Left ventricle myocardium inferior (tissue), 1 donor: ENCODE data around the gene PLCD1. TPM values are rescaled to one million over a fixed set of nuclear protein-coding genes. Genes with fewer than 3 reads are reported as not detected.
A peak's percentile ranks its signal among the peaks of the same experiment; 100 is the strongest.

ENCODE experiments used
- DNase-seq: peaks from one replicate; pipeline ENCODE4 v3.0.0-alpha.2; 2020
- H3K27ac ChIP-seq: fragments of 200-600 bp; replicated peaks from 2 replicates; pipeline ENCODE4 v1.8.0; 2021
- H3K27me3 ChIP-seq: fragments of 200-600 bp; 2 replicates; pipeline ENCODE4 v1.8.0; 2021; ENCODE audit warnings: low read depth
- H3K36me3 ChIP-seq: fragments of 200-600 bp; 2 replicates; pipeline ENCODE4 v1.8.0; 2021
- H3K4me1 ChIP-seq: fragments of 200-600 bp; 2 replicates; pipeline ENCODE4 v1.8.0; 2021
- H3K4me3 ChIP-seq: fragments of 200-600 bp; 2 replicates; pipeline ENCODE4 v1.8.0; 2021; ENCODE audit warnings: mild to moderate bottlenecking, moderate library complexity
- H3K9me3 ChIP-seq: fragments of 200-600 bp; replicated peaks from 2 replicates; pipeline ENCODE4 v1.8.0; 2021
- intact Hi-C: fragments of 100-400 bp; cut with micrococcal nuclease; formaldehyde crosslinking; loops from one replicate; pipeline ENCODE4 v1.11.0; 2022
- total RNA-seq: library from RNA; stranded (reverse); fragmentation: NEBNext Ultra II Directional; extraction: Animal tissue kit (Norgen Biotek cat#: 25700); gene quantifications from one replicate; pipeline ENCODE4 v1.2.1, GENCODE V29; 2021
- TF ChIP-seq, protein P1 (sequence below): fragments of 200-600 bp; IDR thresholded peaks from 2 replicates; pipeline ENCODE4 v1.8.0; 2021; ENCODE audit warnings: antibody characterized with exemption, mild to moderate bottlenecking, borderline replicate concordance
- donor health status: DM: no; HTN: yes; CAD: no; lungs with severe emphysema.

The PLCD1 gene
- total RNA-seq, 1 donor from 2014 or later = 10.3 TPM

DNA sequence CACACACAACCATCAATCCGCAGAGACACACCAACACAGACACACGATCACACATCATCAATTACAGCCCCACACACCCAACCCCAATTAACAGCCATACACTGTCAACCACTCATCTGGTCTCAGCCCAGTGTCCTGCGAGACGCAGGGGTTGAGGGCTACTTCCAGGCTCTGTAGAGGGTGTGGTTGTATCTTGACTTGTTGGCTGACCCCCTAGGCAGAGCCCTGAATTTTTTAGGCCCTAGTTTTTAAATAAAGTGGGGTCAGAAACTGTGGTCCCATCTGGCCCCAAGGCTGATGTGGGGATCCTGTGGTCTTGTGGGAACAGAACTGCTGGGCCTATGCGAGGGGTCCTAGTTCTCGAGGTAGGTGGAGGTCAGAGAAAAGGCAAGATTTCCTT lies 29.6 kb downstream of the PLCD1 start:
- Histone ChIP-seq H3K27ac (no peak overlapping the region), H3K36me3 (no peaks in the 10 kb centered on the region), H3K4me3 (no peak overlapping the region), H3K27me3 (no peaks in the 10 kb centered on the region), H3K4me1 (peaks cover 43% of the 10 kb centered on the region), H3K9me3 (no peaks in the 10 kb centered on the region)
- intact Hi-C loops = no loop called here
- DNase-seq = no peak
- TF ChIP-seq, protein P1, sequence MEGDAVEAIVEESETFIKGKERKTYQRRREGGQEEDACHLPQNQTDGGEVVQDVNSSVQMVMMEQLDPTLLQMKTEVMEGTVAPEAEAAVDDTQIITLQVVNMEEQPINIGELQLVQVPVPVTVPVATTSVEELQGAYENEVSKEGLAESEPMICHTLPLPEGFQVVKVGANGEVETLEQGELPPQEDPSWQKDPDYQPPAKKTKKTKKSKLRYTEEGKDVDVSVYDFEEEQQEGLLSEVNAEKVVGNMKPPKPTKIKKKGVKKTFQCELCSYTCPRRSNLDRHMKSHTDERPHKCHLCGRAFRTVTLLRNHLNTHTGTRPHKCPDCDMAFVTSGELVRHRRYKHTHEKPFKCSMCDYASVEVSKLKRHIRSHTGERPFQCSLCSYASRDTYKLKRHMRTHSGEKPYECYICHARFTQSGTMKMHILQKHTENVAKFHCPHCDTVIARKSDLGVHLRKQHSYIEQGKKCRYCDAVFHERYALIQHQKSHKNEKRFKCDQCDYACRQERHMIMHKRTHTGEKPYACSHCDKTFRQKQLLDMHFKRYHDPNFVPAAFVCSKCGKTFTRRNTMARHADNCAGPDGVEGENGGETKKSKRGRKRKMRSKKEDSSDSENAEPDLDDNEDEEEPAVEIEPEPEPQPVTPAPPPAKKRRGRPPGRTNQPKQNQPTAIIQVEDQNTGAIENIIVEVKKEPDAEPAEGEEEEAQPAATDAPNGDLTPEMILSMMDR = no peak

DNA sequence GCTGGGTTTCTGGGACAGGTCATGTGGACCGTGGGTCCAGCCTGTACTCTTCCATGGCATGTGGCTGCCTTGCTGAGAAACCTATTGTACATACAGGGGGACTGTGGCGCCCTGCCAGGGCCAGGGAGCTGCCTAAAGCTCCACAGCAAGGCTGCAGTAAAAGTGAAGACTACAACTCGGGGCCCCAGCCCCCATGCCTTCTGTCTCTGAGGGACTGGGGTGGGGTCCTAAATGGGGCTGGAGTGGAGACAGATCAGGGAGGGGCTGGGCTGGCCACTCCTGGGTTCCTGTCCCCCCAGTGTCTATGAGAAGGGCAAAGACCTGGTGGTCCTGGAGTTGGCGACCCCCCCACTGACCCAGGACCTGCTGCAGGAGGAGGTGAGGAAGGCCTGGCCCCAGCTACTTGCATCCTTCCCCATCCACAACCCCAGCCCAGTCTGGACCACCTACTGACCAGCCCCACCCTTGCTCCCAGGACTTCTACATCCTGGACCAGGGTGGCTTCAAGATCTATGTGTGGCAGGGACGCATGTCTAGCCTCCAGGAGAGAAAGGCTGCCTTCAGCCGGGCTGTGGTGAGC lies 31.6 kb downstream of the PLCD1 start:
- H3K27ac ChIP-seq = peak overlapping the region; percentile 93
- peaks cover 44% of the 10 kb centered on the region for H3K4me1 ChIP-seq
- TF ChIP-seq, protein P1 = no peak
- intact Hi-C loops = no loop called here
- H3K36me3 ChIP-seq = no peaks in the 10 kb centered on the region
- H3K4me3 ChIP-seq = peak overlapping the region; percentile 69
- H3K9me3 ChIP-seq = no peaks in the 10 kb centered on the region
- H3K27me3 ChIP-seq = no peaks in the 10 kb centered on the region
- no peak for DNase-seq

DNA sequence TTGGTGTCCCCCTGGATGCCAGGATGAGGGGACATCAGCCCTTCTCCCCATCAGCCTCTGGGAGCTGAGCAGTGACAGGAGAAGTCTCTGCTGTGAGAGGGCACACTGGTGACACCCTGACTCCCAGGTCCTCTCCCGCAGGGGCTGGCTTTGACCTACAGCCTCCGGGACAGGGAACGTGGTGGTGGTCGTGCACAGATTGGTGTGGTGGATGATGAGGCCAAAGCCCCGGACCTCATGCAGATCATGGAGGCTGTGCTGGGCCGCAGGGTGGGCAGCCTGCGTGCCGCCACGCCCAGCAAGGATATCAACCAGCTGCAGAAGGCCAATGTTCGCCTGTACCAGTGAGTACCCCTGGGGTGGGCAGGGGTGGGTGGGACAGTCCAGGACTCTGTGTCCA lies 32.1 kb downstream of the PLCD1 start:
- H3K27ac ChIP-seq = no peak overlapping the region
- no peaks in the 10 kb centered on the region for H3K36me3 ChIP-seq
- H3K9me3 ChIP-seq = no peaks in the 10 kb centered on the region
- TF ChIP-seq, protein P1 = no peak
- H3K4me3 ChIP-seq = no peak overlapping the region
- no peaks in the 10 kb centered on the region for H3K27me3 ChIP-seq
- DNase-seq = no peak
- peaks cover 42% of the 10 kb centered on the region for H3K4me1 ChIP-seq
- intact Hi-C loops = no loop called here

DNA sequence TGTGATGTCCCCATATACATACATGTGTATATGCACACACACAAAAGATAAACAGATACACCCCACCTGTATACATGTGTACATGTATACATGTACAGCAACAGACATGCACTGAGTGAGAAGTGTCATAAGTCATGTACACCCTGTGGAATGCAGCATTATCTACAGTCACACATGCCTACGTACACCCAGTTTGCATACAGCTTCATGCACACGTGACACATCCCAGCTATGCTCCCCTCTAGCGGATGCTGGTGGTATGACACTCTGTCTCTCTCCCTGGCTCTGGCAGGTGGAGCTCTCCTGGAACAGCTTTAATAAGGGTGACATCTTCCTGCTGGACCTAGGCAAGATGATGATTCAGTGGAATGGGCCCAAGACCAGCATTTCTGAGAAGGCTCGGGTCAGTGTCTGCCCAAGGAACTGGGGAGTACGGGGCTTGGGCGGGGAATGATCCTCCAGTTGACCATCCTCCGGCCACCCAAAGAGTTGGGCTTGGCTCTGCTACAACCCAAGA lies 32.6 kb downstream of the PLCD1 start:
- peak; percentile 58 for DNase-seq

GRCh38 chr3:37995652-37996641 lies 33.5 kb downstream of the PLCD1 start:
- H3K9me3 ChIP-seq = no peaks in the 10 kb centered on the region
- H3K4me1 ChIP-seq = peaks cover 38% of the 10 kb centered on the region
- intact Hi-C loops = no loop called here
- H3K4me3 ChIP-seq = no peak overlapping the region
- H3K27me3 ChIP-seq = no peaks in the 10 kb centered on the region
- TF ChIP-seq, protein P1 = no peak
- no peak overlapping the region for H3K27ac ChIP-seq
- no peaks in the 10 kb centered on the region for H3K36me3 ChIP-seq
- no peak for DNase-seq

More for the DNA sequence above, 32.6 kb downstream of the PLCD1 start:
- Histone ChIP-seq H3K4me1 (peaks cover 42% of the 10 kb centered on the region), H3K36me3 (no peaks in the 10 kb centered on the region), H3K4me3 (no peak overlapping the region), H3K27ac (no peak overlapping the region), H3K27me3 (no peaks in the 10 kb centered on the region), H3K9me3 (no peaks in the 10 kb centered on the region)
- TF ChIP-seq, protein P1 = peak; percentile 88
- intact Hi-C loops = no loop called here
